GM21423 (cell line): ENCODE results near the gene EFEMP1.
"Not testable (repeated sequence)": the region's sequence is repeated elsewhere in the genome, so short reads cannot be mapped to it uniquely, and the experiment has no call there.

Experiments used
- ATAC-seq: cut with Tn5 transposase; IDR thresholded peaks from one replicate; pipeline ENCODE4 v1.9.1; 2021; ENCODE audit warnings: mild to moderate bottlenecking, moderate library complexity; ENCODE audit not compliant: unreplicated experiment

Gene EFEMP1

GRCh38 chr2:55869637-55870325 is 53.8 kb downstream of the EFEMP1 start:
- no peak for ATAC-seq

GRCh38 chr2:55865096-55865835 is 58.3 kb downstream of the EFEMP1 start:
- ATAC-seq: no peak

- no peak for ATAC-seq
Measured at GRCh38 chr2:55864351-55865084, 59.1 kb downstream of the EFEMP1 start.

GRCh38 chr2:55862673-55863390 is 60.8 kb downstream of the EFEMP1 start:
- no peak for ATAC-seq

- no peak for ATAC-seq
Measured at GRCh38 chr2:55862246-55862645, 61.3 kb downstream of the EFEMP1 start.

- ATAC-seq: no peak
Measured at GRCh38 chr2:55861733-55862132, 61.8 kb downstream of the EFEMP1 start.

- no peak for ATAC-seq
Measured at GRCh38 chr2:55860832-55861231, 62.8 kb downstream of the EFEMP1 start.

GRCh38 chr2:55859875-55860274 is 63.7 kb downstream of the EFEMP1 start:
- ATAC-seq: no peak

- no peak for ATAC-seq
Measured at GRCh38 chr2:55857766-55858165, 65.8 kb downstream of the EFEMP1 start.

- ATAC-seq: no peak
Measured at GRCh38 chr2:55856936-55857335, 66.6 kb downstream of the EFEMP1 start.

- no peak for ATAC-seq
Measured at GRCh38 chr2:55848096-55848495, 75.5 kb downstream of the EFEMP1 start.

GRCh38 chr2:55846426-55846825 is 77.2 kb downstream of the EFEMP1 start:
- ATAC-seq: no peak

- no peak for ATAC-seq
Measured at GRCh38 chr2:55844986-55845385, 78.6 kb downstream of the EFEMP1 start.

GRCh38 chr2:55843994-55844345 is 79.6 kb downstream of the EFEMP1 start:
- no peak for ATAC-seq

- ATAC-seq: no peak
Measured at GRCh38 chr2:55843096-55843993, 80.2 kb downstream of the EFEMP1 start.

GRCh38 chr2:55842046-55842445 is 81.5 kb downstream of the EFEMP1 start:
- no peak for ATAC-seq

GRCh38 chr2:55840460-55840859 is 83.1 kb downstream of the EFEMP1 start:
- no peak for ATAC-seq

GRCh38 chr2:55839182-55839819 is 84.3 kb downstream of the EFEMP1 start:
- ATAC-seq: no peak

GRCh38 chr2:55838653-55839052 is 84.9 kb downstream of the EFEMP1 start:
- ATAC-seq: no peak

- not testable (repeated sequence) for ATAC-seq
Measured at GRCh38 chr2:55838117-55838516, 85.5 kb downstream of the EFEMP1 start.
